Measurements from ENCODE around the gene FOXP1. TPM values are rescaled to one million over a fixed set of nuclear protein-coding genes. Genes with fewer than 3 reads are reported as not detected.

FOXP1 gene
- total and polyA plus RNA-seq, 2 of the 8 experiments (the other 6 are each of a cell fraction or from before 2014, with no cell fraction given): 13.9 to 25.4 TPM

- Histone ChIP-seq H4K5ac (ENCODE audit: insufficient read length, low read depth, low read length) (no peak overlapping the region), H2BK120ac (replicated peaks; ENCODE audit: low read depth, low read length) (no peak overlapping the region), H3K79me1 (ENCODE audit: low read depth, low read length) (no peaks in the 10 kb centered on the region), H3K18ac (ENCODE audit: extremely low read depth, low read length) (no peak overlapping the region), H3K4me2 (ENCODE audit: insufficient read depth in 1 of 2, low read depth in 2 of 2, low read length in 2 of 2) (no peak overlapping the region), H3K79me2 (ENCODE audit: control insufficient read depth in 1 of 2, insufficient read depth in 2 of 2, low read length in 2 of 2) (no peaks in the 10 kb centered on the region), H3K9ac (replicated peaks in 1 of 4; ENCODE audit: extremely low read depth in 1 of 4, low read depth in 3 of 4, low read length in 3 of 4) (no peak overlapping the region), H4K20me1 (replicated peaks in 1 of 2; ENCODE audit: control insufficient read depth in 1 of 2, insufficient read depth in 2 of 2, low read length in 2 of 2) (no peaks in the 10 kb centered on the region), H2AFZ (ENCODE audit: low read length) (no peak overlapping the region), H2AK5ac (ENCODE audit: low read depth, low read length) (no peak overlapping the region), H3K56ac (replicated peaks; ENCODE audit: insufficient read length, low read depth, low read length) (no peak overlapping the region), H3K23me2 (ENCODE audit: low read depth, low read length) (no peaks in the 10 kb centered on the region; the same call in 1 of the 2 replicates), H3K4me1 (replicated peaks in 1 of 4; ENCODE audit: control insufficient read depth in 3 of 4, insufficient read depth in 4 of 4, low read length in 3 of 4) (peaks cover 0 to 5% (median 0%) of the 10 kb centered on the region in 4 experiments; a peak in 1 of 7 replicates), H3K23ac (ENCODE audit: insufficient read length) (no peak overlapping the region), H2BK20ac (ENCODE audit: low read length) (no peak overlapping the region), H3K4me3 (ENCODE audit: extremely low read depth in 1 of 4, insufficient read depth in 2 of 4, low read depth in 3 of 4, low read length in 4 of 4) (no peak overlapping the region), H2BK15ac (ENCODE audit: low read length) (no peak overlapping the region), H2BK12ac (ENCODE audit: low read depth, low read length) (no peak overlapping the region), H3K27me3 (replicated peaks in 1 of 4; ENCODE audit: control insufficient read depth in 3 of 4, extremely low read depth in 1 of 4, insufficient read depth in 3 of 4, low read length in 3 of 4) (no peaks in the 10 kb centered on the region), H3K4ac (replicated peaks; ENCODE audit: insufficient read length, low read depth, low read length) (no peak overlapping the region), H3K9me3 (ENCODE audit: insufficient read depth in 2 of 2, low read depth in 1 of 2, low read length in 1 of 2) (no peaks in the 10 kb centered on the region), H3K14ac (ENCODE audit: insufficient read length) (no peak overlapping the region), H2BK5ac (ENCODE audit: low read depth, low read length) (no peak overlapping the region), H4K91ac (replicated peaks; ENCODE audit: insufficient read length, low read length) (no peak overlapping the region), H4K8ac (ENCODE audit: extremely low read depth, insufficient read depth, low read length) (no peak overlapping the region), H3K36me3 (ENCODE audit: control insufficient read depth in 2 of 4, insufficient read depth in 4 of 4, low read length in 3 of 4) (no peaks in the 10 kb centered on the region), H3K27ac (ENCODE audit: low read depth, low read length) (no peak overlapping the region)
- no peak for DNase-seq (ENCODE audit: low read depth in 1 of 2, low spot score in 2 of 2)
- ChIA-PET POLR2A (ENCODE audit: partially characterized antibody) (interaction anchor here (0.6 kb wide), 1 partner anchor 693 kb away, joined by 3 read pairs; no protein-coding TSS in a partner anchor), CTCF (ENCODE audit: partially characterized antibody) (interaction anchor here (0.8 to 1.6 kb wide), 3 partner anchors 72 to 634 kb away, joined by 3 to 4 read pairs (median 3); no protein-coding TSS in a partner anchor)
- FAIRE-seq: no peak
- 93% methylated on average over 5 of the region's 5 CpGs; no CpG with 5 or more reads in 1 of the 2 experiments for WGBS, 2 experiments (ENCODE audit: extremely low coverage in 1 of 2, insufficient coverage in 1 of 2, insufficient read length in 1 of 2, insufficient replicate concordance in 2 of 2, low coverage in 1 of 2, low lambda C conversion rate in 2 of 2, missing lambda C conversion rate in 1 of 2)
- TF ChIP-seq SIRT6 (IDR thresholded peaks at IDR 0.05; ENCODE audit: low read length) (no peak), EGR1 (IDR thresholded peaks at IDR 0.05; ENCODE audit: borderline replicate concordance, low read depth, low read length) (no peak), TAF1 (IDR thresholded peaks at IDR 0.05; ENCODE audit: low read depth, low read length) (no peak), POU5F1 (IDR thresholded peaks at IDR 0.05; ENCODE audit: low read depth, low read length) (no peak), SP2 (IDR thresholded peaks at IDR 0.05; ENCODE audit: low read length) (no peak), CREB1 (IDR thresholded peaks at IDR 0.05) (no peak), RFX5 (IDR thresholded peaks at IDR 0.05; ENCODE audit: borderline replicate concordance, low read depth, low read length) (no peak), EZH2 (IDR thresholded peaks at IDR 0.05; ENCODE audit: low read depth, low read length, severe bottlenecking) (no peak), GABPA (IDR thresholded peaks at IDR 0.05; ENCODE audit: borderline replicate concordance, insufficient read depth, low read length) (no peak), BCL11A (IDR thresholded peaks at IDR 0.05; ENCODE audit: low read depth in 2 of 2, low read length in 2 of 2) (no peak), SP1 (IDR thresholded peaks at IDR 0.05; ENCODE audit: low read depth, low read length) (no peak)
- TF ChIP-seq, protein P1, sequence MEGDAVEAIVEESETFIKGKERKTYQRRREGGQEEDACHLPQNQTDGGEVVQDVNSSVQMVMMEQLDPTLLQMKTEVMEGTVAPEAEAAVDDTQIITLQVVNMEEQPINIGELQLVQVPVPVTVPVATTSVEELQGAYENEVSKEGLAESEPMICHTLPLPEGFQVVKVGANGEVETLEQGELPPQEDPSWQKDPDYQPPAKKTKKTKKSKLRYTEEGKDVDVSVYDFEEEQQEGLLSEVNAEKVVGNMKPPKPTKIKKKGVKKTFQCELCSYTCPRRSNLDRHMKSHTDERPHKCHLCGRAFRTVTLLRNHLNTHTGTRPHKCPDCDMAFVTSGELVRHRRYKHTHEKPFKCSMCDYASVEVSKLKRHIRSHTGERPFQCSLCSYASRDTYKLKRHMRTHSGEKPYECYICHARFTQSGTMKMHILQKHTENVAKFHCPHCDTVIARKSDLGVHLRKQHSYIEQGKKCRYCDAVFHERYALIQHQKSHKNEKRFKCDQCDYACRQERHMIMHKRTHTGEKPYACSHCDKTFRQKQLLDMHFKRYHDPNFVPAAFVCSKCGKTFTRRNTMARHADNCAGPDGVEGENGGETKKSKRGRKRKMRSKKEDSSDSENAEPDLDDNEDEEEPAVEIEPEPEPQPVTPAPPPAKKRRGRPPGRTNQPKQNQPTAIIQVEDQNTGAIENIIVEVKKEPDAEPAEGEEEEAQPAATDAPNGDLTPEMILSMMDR (IDR thresholded peaks at IDR 0.05; ENCODE audit: control extremely low read depth in 1 of 3, insufficient read depth in 1 of 3, low read depth in 1 of 3, low read length in 3 of 3): no peak
- TF ChIP-seq, protein P2, sequence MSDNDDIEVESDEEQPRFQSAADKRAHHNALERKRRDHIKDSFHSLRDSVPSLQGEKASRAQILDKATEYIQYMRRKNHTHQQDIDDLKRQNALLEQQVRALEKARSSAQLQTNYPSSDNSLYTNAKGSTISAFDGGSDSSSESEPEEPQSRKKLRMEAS (IDR thresholded peaks at IDR 0.05): no peak
Observed at GRCh38 chr3:70951316-70951715, 632.2 kb downstream of the FOXP1 start.

Data from H1 (cell line).